GM18519 (cell line): ENCODE data around the gene EPB41L1.

Source experiments
- ATAC-seq: cut with Tn5 transposase; IDR thresholded peaks from one replicate; pipeline ENCODE4 v1.9.1; 2021; ENCODE audit warnings: mild to moderate bottlenecking, moderate library complexity; ENCODE audit not compliant: unreplicated experiment, low FRiP score

EPB41L1 gene

GRCh38 chr20:36253036-36253435, 98.5 kb downstream of the EPB41L1 start:
- no peak for ATAC-seq

GRCh38 chr20:36254076-36254475, 99.5 kb downstream of the EPB41L1 start:
- no peak for ATAC-seq

GRCh38 chr20:36255445-36255844, 100.9 kb downstream of the EPB41L1 start:
- no peak for ATAC-seq

- ATAC-seq: no peak
Measured at GRCh38 chr20:36259177-36260061, 104.9 kb downstream of the EPB41L1 start.

- no peak for ATAC-seq
Measured at GRCh38 chr20:36260316-36260715, 105.8 kb downstream of the EPB41L1 start.

- no peak for ATAC-seq
Measured at GRCh38 chr20:36261389-36262105, 107.0 kb downstream of the EPB41L1 start.

- ATAC-seq: no peak
Measured at GRCh38 chr20:36262440-36262839, 107.9 kb downstream of the EPB41L1 start.

- no peak for ATAC-seq
Measured at GRCh38 chr20:36264426-36265246, 110.1 kb downstream of the EPB41L1 start.

DNA sequence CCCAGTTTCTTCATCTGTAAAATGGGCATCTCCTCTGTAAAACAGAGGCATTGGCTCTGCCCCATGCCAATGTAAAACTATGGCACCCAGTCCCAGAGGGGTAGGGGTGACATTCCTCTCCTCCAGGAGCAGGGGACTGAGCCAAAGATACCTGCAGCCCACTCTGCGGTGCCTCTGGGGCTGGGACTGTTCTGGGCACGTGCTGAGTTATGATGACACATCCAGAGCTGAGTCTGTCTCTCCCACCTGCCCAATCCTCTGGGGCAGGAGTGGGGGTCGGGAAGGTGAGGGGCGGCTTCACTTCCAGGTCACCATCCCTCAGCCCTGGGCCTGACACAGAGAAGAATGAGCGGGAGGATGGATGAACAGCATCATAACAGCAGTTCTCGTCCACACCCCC, 111.6 kb downstream of the EPB41L1 start:
- no peak for ATAC-seq

GRCh38 chr20:36267605-36268381, 113.3 kb downstream of the EPB41L1 start:
- ATAC-seq: no peak

- ATAC-seq: no peak
Measured at GRCh38 chr20:36268440-36269342, 114.2 kb downstream of the EPB41L1 start.

- ATAC-seq: no peak
Measured at GRCh38 chr20:36269507-36269906, 115.0 kb downstream of the EPB41L1 start.

DNA sequence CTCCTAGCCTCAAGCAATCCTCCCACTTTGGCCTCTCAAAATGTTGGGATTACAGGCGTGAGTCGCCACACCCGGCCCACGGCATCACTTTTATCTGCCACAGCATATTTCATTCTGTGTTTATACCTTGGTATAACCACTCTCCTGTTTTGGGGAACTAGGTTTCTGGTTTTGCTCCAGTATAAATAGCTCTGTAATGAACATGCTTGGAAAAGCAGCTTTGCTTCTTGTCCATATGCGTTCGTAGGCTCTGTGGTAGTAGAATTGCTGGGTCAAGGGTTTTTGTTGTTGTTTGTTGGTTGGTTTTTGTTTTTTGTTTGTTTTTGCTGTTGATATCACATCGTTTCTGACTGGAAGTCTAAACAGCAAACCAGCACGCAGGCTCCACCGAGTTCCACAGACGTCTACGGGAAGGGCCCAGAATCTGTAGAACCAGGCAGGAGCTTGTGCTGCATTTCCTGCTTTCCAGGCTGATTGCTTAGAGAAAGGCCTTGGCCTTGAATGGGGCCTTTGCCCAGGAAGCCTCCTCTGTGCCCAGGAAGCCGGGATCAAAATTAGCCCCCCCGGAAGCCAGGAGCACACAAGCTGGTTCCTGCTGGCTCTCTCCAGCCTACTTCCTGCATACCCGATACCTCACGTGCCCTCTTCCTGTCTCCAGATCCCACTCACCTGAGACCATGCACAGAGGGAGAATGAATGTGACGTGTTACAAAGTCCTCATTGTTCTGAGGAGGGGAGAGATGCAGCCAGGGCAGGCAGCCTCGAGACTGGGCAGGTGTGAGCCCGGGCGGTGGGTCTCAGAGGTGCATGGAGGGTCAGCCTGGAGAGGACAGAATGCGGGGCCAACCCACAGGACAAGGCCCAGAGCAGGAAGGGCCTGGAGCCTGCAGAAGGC, 116.5 kb downstream of the EPB41L1 start:
- no peak for ATAC-seq

DNA sequence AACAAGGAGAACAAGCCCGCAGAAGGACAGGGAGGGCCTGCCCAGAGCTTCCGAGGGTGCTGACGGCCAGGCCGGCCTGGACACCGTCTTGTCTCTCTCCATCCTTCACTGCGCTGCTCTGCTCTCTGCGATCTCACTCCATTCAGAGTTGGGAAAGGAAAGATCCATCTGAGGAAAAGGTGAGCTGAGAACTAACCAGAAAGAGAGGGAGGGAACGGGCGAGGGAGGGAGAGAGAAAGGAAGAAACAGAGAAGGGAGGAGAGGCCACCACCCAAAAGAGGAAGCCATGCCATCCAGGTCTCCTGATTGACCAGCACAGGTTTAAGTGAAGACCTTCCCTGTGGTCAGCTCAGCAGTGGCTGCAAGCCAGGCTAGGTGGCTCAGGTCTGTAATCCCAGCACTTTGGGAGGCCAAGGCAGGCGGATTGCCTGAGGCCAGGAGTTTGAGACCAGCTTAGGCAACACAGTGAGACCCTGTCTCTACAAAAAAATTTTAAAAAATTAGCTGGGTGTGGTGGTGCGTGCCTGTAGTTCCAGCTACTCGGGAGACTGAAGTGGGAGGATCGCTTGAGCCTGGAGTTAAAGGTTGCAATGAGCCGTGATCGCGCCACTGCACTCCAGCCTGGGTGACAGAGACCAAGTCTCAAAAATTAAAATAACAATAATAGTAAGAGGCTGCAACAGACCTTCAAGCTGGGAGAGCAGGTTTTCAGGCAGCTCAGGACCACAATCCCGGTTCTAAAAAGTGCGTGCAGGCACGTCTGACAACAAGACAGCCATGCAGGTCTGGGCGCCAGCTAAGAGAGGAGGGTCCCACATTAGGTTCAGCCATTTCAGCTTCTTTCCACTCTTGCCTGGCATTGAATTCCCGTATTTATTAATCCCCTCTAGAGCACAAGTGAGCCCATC, 117.4 kb downstream of the EPB41L1 start:
- ATAC-seq: no peak

DNA sequence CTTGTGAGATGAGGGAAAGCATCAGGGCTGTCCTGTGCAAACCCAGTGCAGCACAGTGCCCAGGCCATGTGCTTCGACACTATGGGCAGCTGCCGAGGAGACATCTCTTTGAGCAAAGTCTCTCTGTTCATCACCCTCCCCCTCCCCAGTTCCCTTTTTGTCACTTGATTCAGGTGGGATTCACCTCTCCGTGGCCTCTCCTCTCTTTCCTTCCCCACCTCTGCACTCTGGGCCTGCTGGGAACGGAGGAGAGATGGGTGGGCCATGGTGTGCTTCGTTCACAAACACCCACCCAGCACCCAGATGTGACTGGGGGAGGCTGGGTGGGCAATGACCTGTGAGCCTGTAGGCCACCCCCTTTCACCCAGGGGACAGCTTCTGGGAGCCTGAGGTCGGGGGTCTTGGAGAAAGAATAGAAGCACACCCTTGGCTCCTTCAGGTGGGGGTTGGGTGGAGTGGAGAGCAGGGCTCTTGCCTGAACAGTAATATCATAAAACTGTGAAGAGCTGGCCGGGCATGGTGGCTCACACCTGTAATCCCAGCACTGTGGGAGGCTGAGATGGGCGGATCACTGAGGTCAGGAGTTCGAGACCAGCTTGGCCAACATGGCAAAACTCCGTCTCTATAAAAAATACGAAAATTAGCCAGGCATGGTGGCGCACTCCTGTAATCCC, 118.1 kb downstream of the EPB41L1 start:
- ATAC-seq: no peak

DNA sequence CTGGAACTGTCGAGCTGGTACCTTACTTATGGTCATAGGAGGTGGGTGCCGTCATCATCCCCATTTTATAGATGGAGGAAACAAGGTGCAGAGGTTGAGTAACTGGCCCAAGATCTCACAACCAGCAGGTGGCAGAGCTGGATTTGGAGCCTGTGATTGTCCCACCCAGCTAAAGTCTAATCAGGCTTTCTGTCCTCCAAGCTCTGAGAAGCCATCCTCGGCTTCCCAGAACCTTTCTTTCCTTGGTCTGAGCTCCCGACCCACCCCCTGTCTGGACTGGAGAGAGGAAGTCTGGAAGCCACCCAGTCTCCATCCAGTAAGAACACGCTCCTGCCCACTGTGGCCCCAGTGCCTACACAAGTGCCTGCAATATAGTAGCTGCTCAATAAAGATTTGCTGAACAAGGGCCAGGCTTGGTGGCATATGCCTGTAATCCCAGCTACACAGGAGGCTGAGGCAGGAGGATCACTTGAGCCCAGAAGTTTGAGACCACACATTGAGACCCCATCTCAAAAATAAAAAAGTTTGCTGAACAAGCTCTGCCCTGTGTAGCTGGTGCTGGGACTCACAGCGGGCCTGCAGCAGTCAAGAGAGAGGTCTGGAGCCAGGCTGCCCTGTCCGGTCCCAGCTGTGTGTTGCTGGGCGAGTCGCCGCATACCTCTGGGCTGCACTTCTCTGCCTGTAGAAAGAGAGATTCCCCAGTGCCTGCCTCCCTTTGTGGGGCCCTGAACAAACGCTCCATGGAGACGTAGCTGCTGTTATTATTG, 119.1 kb downstream of the EPB41L1 start:
- ATAC-seq: no peak
